ENCODE measurements around the gene PDE1A.

Gene PDE1A

DNA sequence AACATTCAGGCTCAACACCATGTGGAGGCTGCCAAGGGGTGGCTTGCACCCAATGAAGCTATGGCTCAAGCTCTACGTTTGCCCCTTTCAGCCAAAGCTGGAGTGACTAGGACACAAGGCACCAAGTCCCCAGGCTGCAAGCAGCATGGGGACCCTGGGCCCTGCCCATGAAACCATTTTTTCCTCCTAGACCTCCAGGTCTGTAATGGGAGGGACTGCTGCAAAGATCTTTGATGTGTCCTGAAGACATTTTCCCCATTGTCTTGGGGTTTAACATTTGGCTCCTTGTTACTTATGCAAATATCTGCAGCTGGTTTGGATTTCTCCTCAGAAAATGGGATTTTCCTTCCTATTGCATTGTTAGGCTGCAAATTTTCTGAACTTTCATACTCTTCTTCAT lies 51.0 kb downstream of the PDE1A start:
- no peak for TF ChIP-seq CTCF (IDR thresholded peaks at IDR 0.05; ENCODE audit: control insufficient read depth, extremely low read depth, insufficient read depth)
- no peak for DNase-seq (ENCODE audit: low read depth)
- H3K4me3 ChIP-seq (ENCODE audit: low read depth, low read length) = no peak overlapping the region

- no peak for TF ChIP-seq CTCF (IDR thresholded peaks at IDR 0.05; ENCODE audit: control insufficient read depth, extremely low read depth, insufficient read depth)
- no peak overlapping the region for H3K4me3 ChIP-seq (ENCODE audit: low read depth, low read length)
- DNase-seq (ENCODE audit: low read depth) = no peak
Observed at GRCh38 chr2:182372661-182373060, 54.2 kb downstream of the PDE1A start.

DNA sequence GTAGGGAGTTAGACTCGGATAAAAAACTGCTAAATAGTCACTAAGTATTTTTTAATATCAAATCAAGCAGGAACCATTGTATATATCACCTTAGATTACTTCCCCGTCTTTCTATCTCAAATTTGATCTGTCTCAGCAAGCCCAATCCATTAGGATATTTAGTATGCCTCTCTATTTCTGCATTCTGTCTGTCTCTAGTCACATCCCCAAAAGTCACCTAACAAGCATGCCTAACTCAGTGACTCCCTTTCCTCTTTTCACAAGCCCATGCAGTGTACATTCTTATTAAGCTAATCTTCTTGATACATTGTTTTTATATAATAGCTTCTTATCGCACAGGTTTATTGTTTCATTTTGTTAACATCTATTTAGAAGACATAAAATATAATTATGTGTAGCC lies 57.8 kb downstream of the PDE1A start:
- no peak for DNase-seq (ENCODE audit: low read depth)
- no peak overlapping the region for H3K4me3 ChIP-seq (ENCODE audit: low read depth, low read length)
- TF ChIP-seq CTCF (IDR thresholded peaks at IDR 0.05; ENCODE audit: control insufficient read depth, extremely low read depth, insufficient read depth) = no peak

DNA sequence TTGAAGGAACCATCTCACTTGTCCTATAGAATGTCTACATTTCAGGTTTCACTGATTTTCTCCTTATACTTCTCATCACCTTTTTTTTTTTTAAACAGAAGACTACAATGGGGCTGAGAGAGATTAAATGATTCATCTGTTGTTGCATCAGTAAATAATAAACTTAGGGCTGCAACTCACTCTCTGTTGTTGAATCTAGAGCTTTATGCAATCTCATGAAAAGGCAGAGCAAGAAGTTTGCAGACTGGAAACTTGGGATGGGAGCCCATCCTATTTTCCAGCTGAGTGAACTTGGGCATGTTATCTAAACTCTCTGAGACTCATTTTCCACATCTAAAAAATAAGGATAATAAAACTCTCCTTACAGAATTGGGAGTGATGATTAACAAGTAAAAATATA lies 58.4 kb downstream of the PDE1A start:
- DNase-seq (ENCODE audit: low read depth) = no peak
- H3K4me3 ChIP-seq (ENCODE audit: low read depth, low read length) = no peak overlapping the region
- TF ChIP-seq CTCF (IDR thresholded peaks at IDR 0.05; ENCODE audit: control insufficient read depth, extremely low read depth, insufficient read depth) = no peak

- DNase-seq (ENCODE audit: low read depth) = no peak
- H3K4me3 ChIP-seq (ENCODE audit: low read depth, low read length) = no peak overlapping the region
- no peak for TF ChIP-seq CTCF (IDR thresholded peaks at IDR 0.05; ENCODE audit: control insufficient read depth, extremely low read depth, insufficient read depth)
Observed at GRCh38 chr2:182367401-182367800, 59.4 kb downstream of the PDE1A start.

DNA sequence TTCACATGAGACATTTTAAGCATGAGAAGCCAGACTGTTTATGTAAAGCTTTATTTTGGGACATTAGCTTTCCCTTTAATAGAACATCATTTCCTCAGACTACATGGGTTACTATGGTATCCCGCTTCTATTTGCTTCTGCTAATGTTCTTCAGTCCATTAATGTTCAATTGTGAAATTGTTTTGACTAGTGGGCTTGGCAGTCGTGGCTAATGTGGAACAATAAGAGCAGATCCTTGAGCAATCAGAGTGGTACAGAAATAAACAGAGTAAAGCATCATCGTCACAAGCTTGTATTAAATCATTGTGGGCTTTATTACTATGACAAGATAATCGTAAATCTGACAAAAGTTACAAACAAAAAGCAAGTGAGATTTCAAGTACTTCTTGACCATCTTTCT lies 60.2 kb downstream of the PDE1A start:
- no peak overlapping the region for H3K4me3 ChIP-seq (ENCODE audit: low read depth, low read length)
- TF ChIP-seq CTCF (IDR thresholded peaks at IDR 0.05; ENCODE audit: control insufficient read depth, extremely low read depth, insufficient read depth) = no peak
- no peak for DNase-seq (ENCODE audit: low read depth)

DNA sequence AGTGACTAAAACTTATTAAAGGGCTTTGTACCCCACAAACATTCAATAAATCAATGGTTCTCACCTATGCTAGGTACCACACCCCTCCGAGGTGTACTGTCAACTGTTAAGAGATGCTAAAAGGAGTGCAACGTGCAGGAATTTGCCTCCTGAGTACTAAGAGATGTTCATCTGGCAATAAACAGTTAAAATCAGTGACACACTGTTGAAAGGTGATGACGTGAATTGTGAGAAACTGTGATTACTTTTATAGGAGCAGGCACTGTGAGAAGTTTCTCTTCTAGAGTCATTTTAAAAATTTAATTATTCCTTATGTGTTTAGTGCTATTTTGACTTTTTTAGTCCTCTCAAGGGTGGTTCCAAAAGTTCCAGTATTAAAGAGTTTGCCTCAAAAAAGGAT lies 61.0 kb downstream of the PDE1A start:
- no peak for TF ChIP-seq CTCF (IDR thresholded peaks at IDR 0.05; ENCODE audit: control insufficient read depth, extremely low read depth, insufficient read depth)
- no peak for DNase-seq (ENCODE audit: low read depth)
- H3K4me3 ChIP-seq (ENCODE audit: low read depth, low read length) = no peak overlapping the region

Data from LNCaP clone FGC (cell line).